Stimulated activated CD8-positive, alpha-beta memory T cell treated with anti-CD3 and anti-CD28 coated beads, Interleukin-15, amount 100 ng/mL, for 4 hours (primary cell): ENCODE results near the gene VAMP2.

Experiments
- DNase-seq, 2 donors: peaks; one replicate each; pipeline ENCODE4 v3.0.0-alpha.2; 2020; ENCODE audit warnings: low read depth in 2 of 2

The VAMP2 gene

GRCh38 chr17:8155231-8155995 lies 7.3 kb downstream of the VAMP2 start:
- DNase-seq, result no peak

GRCh38 chr17:8154608-8155155 lies 8.1 kb downstream of the VAMP2 start:
- DNase-seq, result no peak

- peak; percentile 64 to 77 for DNase-seq
Measured at GRCh38 chr17:8153957-8154607, 8.7 kb downstream of the VAMP2 start.

- peak in 1 of 2 donors; percentile 57 for DNase-seq
Measured at GRCh38 chr17:8153525-8153956, 9.2 kb downstream of the VAMP2 start.

GRCh38 chr17:8153031-8153451 lies 9.7 kb downstream of the VAMP2 start:
- DNase-seq, result no peak

- DNase-seq, result peak; percentile 71 to 72
Measured at GRCh38 chr17:8152112-8152775, 10.5 kb downstream of the VAMP2 start, which contains the start of gene PER1. Gene PER1 (minus strand): TSS chr17:8152404. CDS start chr17:8150706, 1,698 bp downstream.

GRCh38 chr17:8151641-8152111 lies 11.1 kb downstream of the VAMP2 start:
- no peak for DNase-seq

- DNase-seq, result peak; percentile 83 to 86
Measured at GRCh38 chr17:8151120-8151640, 11.6 kb downstream of the VAMP2 start.

- DNase-seq, result no peak
Measured at GRCh38 chr17:8150194-8151119, 12.3 kb downstream of the VAMP2 start.

GRCh38 chr17:8149419-8150193 lies 13.1 kb downstream of the VAMP2 start:
- no peak for DNase-seq

- no peak for DNase-seq
Measured at GRCh38 chr17:8148560-8148959, 14.2 kb downstream of the VAMP2 start.

GRCh38 chr17:8147805-8148404 lies 14.8 kb downstream of the VAMP2 start:
- DNase-seq, result no peak

- no peak for DNase-seq
Measured at GRCh38 chr17:8147141-8147804, 15.5 kb downstream of the VAMP2 start.

GRCh38 chr17:8146381-8147140 lies 16.2 kb downstream of the VAMP2 start:
- no peak for DNase-seq

GRCh38 chr17:8145811-8146210 lies 16.9 kb downstream of the VAMP2 start:
- DNase-seq, result no peak

GRCh38 chr17:8144401-8145231 lies 18.1 kb downstream of the VAMP2 start:
- no peak for DNase-seq
